ENCODE measurements around the gene FAM131A. TPM values are rescaled to one million over a fixed set of nuclear protein-coding genes. Genes with fewer than 3 reads are reported as not detected.

The FAM131A gene
- total and polyA plus RNA-seq, 9 of the 15 experiments (the other 6 are each of a cell fraction or from before 2014, with no cell fraction given) = 0.48 to 11.1 (median 4.3) TPM

GRCh38 chr3:184353546-184353941 is 16.1 kb downstream of the FAM131A start:
- no peak for DNase-seq (ENCODE audit: extremely low read depth in 1 of 4, low spot score in 3 of 4)
- Histone ChIP-seq H3K9me3 (replicated peaks; ENCODE audit: control insufficient read depth, insufficient read depth, low read depth, low read length) (no peaks in the 10 kb centered on the region), H3K9ac (ENCODE audit: insufficient read depth in 1 of 2, low read depth in 2 of 2, low read length in 2 of 2) (peak overlapping the region in 1 of 2 experiments; percentile 62; a peak in 2 of 4 replicates), H3K36me3 (ENCODE audit: control insufficient read depth, insufficient read depth, low read length) (peaks cover 82% of the 10 kb centered on the region; the same call in 2 of the 3 replicates), H3K4me3 (no peak overlapping the region), H3K27ac (ENCODE audit: extremely low read depth, low read depth, low read length) (no peak overlapping the region), H3K9me1 (ENCODE audit: control insufficient read depth, insufficient read depth, low read length) (peaks cover 5% of the 10 kb centered on the region), H3K4me2 (ENCODE audit: insufficient read depth, low read length) (no peak overlapping the region), H3K4me1 (replicated peaks in 1 of 2; ENCODE audit: control insufficient read depth in 2 of 2, insufficient read depth in 2 of 2, low read length in 2 of 2) (peaks cover 29 to 66% of the 10 kb centered on the region in 2 experiments), H3K27me3 (ENCODE audit: control insufficient read depth in 2 of 2, insufficient read depth in 2 of 2, low read length in 2 of 2) (no peaks in the 10 kb centered on the region), H2AFZ (ENCODE audit: low read depth, low read length) (no peak overlapping the region), H4K20me1 (replicated peaks; ENCODE audit: control insufficient read depth, insufficient read depth, low read length) (no peaks in the 10 kb centered on the region), H3K79me2 (ENCODE audit: control insufficient read depth, insufficient read depth, low read length) (no peaks in the 10 kb centered on the region)
- FAIRE-seq = no peak
- 91% methylated on average over 8 of the region's 11 CpGs for WGBS (ENCODE audit: insufficient coverage, low coverage, missing lambda C conversion rate)
- ChIA-PET POLR2A (interaction anchor here (0.9 to 1.0 kb wide), 2 partner anchors 8 to 11 kb away, joined by 5 to 6 read pairs; no protein-coding TSS in a partner anchor), CTCF (ENCODE audit: low intra/inter-chr PET ratio) (no interaction called here)
- BruUV-seq (replicated peaks) = no TSS peak
- no peak for ATAC-seq
- in situ Hi-C loops (cut with MboI) = no loop called here
- TF ChIP-seq PTRF (tag; IDR thresholded peaks at IDR 0.05) = no peak
- TF ChIP-seq MAX (CRISPR knock-in tag; IDR thresholded peaks at IDR 0.05) = 0 out of 2 replicates have a peak, but pooled peaks have one; percentile 24
- intact Hi-C loops (cut with micrococcal nuclease) = no loop called here

GRCh38 chr3:184354121-184354728 is 16.8 kb downstream of the FAM131A start:
- peak overlapping the region in 1 of 2 experiments; percentile 66; a peak in 1 of 4 replicates for H3K9ac ChIP-seq (ENCODE audit: insufficient read depth in 1 of 2, low read depth in 2 of 2, low read length in 2 of 2)
- in situ Hi-C loops (cut with MboI) = no loop called here
- TF ChIP-seq CTCFL (IDR thresholded peaks at IDR 0.05; ENCODE audit: borderline replicate concordance, insufficient read depth, low read depth, low read length, poor library complexity, severe bottlenecking) (peak; percentile 81), CTCF (IDR thresholded peaks at IDR 0.05 in 2 of 3, conservative IDR thresholded peaks at IDR 0.05 in 1 of 3; ENCODE audit: insufficient read depth in 2 of 3, low read depth in 1 of 3, low read length in 3 of 3) (peak; percentile 75 to 82 (median 77)), RAD21 (CRISPR knock-in tag; conservative IDR thresholded peaks at IDR 0.05 in 1 of 2, IDR thresholded peaks at IDR 0.05 in 1 of 2) (peak; percentile 38 to 61), ZC3H8 (IDR thresholded peaks at IDR 0.05) (no peak), ZNF277 (CRISPR knock-in tag; IDR thresholded peaks at IDR 0.05; ENCODE audit: borderline replicate concordance) (no peak)

More at GRCh38 chr3:184354121-184354728, 16.8 kb downstream of the FAM131A start:
- Histone ChIP-seq H3K4me3 (no peak overlapping the region), H3K27me3 (ENCODE audit: control insufficient read depth in 2 of 2, insufficient read depth in 2 of 2, low read length in 2 of 2) (no peaks in the 10 kb centered on the region), H3K36me3 (ENCODE audit: control insufficient read depth, insufficient read depth, low read length) (peaks cover 89% of the 10 kb centered on the region; the same call in 2 of the 3 replicates), H4K20me1 (replicated peaks; ENCODE audit: control insufficient read depth, insufficient read depth, low read length) (no peaks in the 10 kb centered on the region), H3K9me3 (replicated peaks; ENCODE audit: control insufficient read depth, insufficient read depth, low read depth, low read length) (no peaks in the 10 kb centered on the region), H3K79me2 (ENCODE audit: control insufficient read depth, insufficient read depth, low read length) (peaks cover under 1% of the 10 kb centered on the region; the same call in 2 of the 3 replicates), H3K27ac (ENCODE audit: extremely low read depth, low read depth, low read length) (no peak overlapping the region), H2AFZ (ENCODE audit: low read depth, low read length) (peak overlapping the region; percentile 67; the same call in 1 of the 2 replicates), H3K4me1 (replicated peaks in 1 of 2; ENCODE audit: control insufficient read depth in 2 of 2, insufficient read depth in 2 of 2, low read length in 2 of 2) (peaks cover 27 to 66% of the 10 kb centered on the region in 2 experiments; a peak in 4 of 5 replicates), H3K4me2 (ENCODE audit: insufficient read depth, low read length) (no peak overlapping the region), H3K9me1 (ENCODE audit: control insufficient read depth, insufficient read depth, low read length) (peaks cover 5% of the 10 kb centered on the region)
- WGBS (ENCODE audit: insufficient coverage, low coverage, missing lambda C conversion rate) = 15% methylated on average over 11 of the region's 18 CpGs
- no TSS peak for BruUV-seq (replicated peaks)
- FAIRE-seq (peak; percentile 78), ATAC-seq (peak; percentile 89), DNase-seq (ENCODE audit: extremely low read depth in 1 of 4, low spot score in 3 of 4) (peak; percentile 73 to 79 (median 76))
- CTCF ChIA-PET (ENCODE audit: low intra/inter-chr PET ratio) = no interaction called here
- intact Hi-C loops (cut with micrococcal nuclease) = no loop called here
- POLR2A ChIA-PET = interaction anchor here (0.6 to 1.2 kb wide), 5 partner anchors 9 to 1469 kb away, joined by 3 to 6 read pairs (median 4); no protein-coding TSS in a partner anchor
